Smooth muscle cell (in vitro differentiated cells): Measurements from ENCODE around the gene DDX18. TPM values are rescaled to one million over a fixed set of nuclear protein-coding genes. Genes with fewer than 3 reads are reported as not detected.

Source experiments
- DNase-seq: peaks from one replicate; lab custom pipeline; 2025; ENCODE audit not compliant: unreplicated experiment; lab: John Stamatoyannopoulos, UW
- H2AFZ ChIP-seq: fragments of 200-600 bp; sonication (generic); 2 replicates; pipeline ENCODE4 v1.6.0; 2016; ENCODE audit warnings: antibody characterized with exemption, low read depth, mild to moderate bottlenecking
- H3F3A ChIP-seq: fragments of 200-600 bp; sonication (generic); 2 replicates; pipeline ENCODE4 v1.6.0; 2017; ENCODE audit warnings: antibody characterized with exemption, low read depth
- H3K27ac ChIP-seq: fragments of 200-600 bp; sonication (generic); 2 replicates; pipeline ENCODE4 v1.5.1; 2016; ENCODE audit warnings: low read depth, mild to moderate bottlenecking
- H3K27me3 ChIP-seq: fragments of 200-600 bp; sonication (generic); 2 replicates; pipeline ENCODE4 v1.6.1; 2016; ENCODE audit warnings: low read depth, mild to moderate bottlenecking
- H3K36me3 ChIP-seq: fragments of 200-600 bp; sonication (generic); 2 replicates; pipeline ENCODE4 v1.5.1; 2016; ENCODE audit warnings: low read depth
- H3K4me1 ChIP-seq: fragments of 200-600 bp; sonication (generic); 2 replicates; pipeline ENCODE4 v1.5.1; 2016; ENCODE audit warnings: low read depth
- H3K4me2 ChIP-seq: fragments of 200-600 bp; sonication (generic); 2 replicates; pipeline ENCODE4 v1.6.0; 2016; ENCODE audit warnings: mild to moderate bottlenecking
- H3K4me3 ChIP-seq: fragments of 200-600 bp; sonication (generic); 2 replicates; pipeline ENCODE4 v1.5.1; 2016; ENCODE audit warnings: mild to moderate bottlenecking
- H3K79me2 ChIP-seq: fragments of 200-600 bp; sonication (generic); 2 replicates; pipeline ENCODE4 v1.6.0; 2016; ENCODE audit warnings: low read depth, mild to moderate bottlenecking
- H3K9ac ChIP-seq: fragments of 200-600 bp; sonication (generic); 2 replicates; pipeline ENCODE4 v1.6.0; 2016; ENCODE audit warnings: low read depth
- H3K9me3 ChIP-seq: fragments of 200-600 bp; sonication (generic); replicated peaks from 2 replicates; pipeline ENCODE4 v1.5.1; 2016; ENCODE audit warnings: low read depth
- H4K20me1 ChIP-seq: fragments of 200-600 bp; sonication (generic); 2 replicates; pipeline ENCODE4 v1.6.0; 2016; ENCODE audit warnings: low read depth
- CTCF ChIP-seq: fragments of 200-600 bp; sonication (generic); IDR thresholded peaks from 2 replicates; pipeline ENCODE4 v1.5.1; 2017; ENCODE audit warnings: borderline replicate concordance, mild to moderate bottlenecking, antibody characterized with exemption; ENCODE audit not compliant: insufficient read depth, poor library complexity, severe bottlenecking
- WGBS: methylation state at CpG from one replicate; pipeline ENCODE4 v1.1.7; 2016; ENCODE audit warnings: low lambda C conversion rate; 5-methylcytosine and 5-hydroxymethylcytosine counted together
- polyA plus RNA-seq: library from polyadenylated mRNA; unstranded; fragments of >200 nt; fragmentation: Nextera tagmentation; extraction: Ambion mirVana; gene quantifications from 2 replicates; pipeline ENCODE4 v1.2.1, GENCODE V29; 2016
- total RNA-seq: library from RNA; depleted of rRNA; stranded (reverse); fragments of >200 nt; gene quantifications from 2 replicates; pipeline ENCODE4 v1.2.3, GENCODE V29; 2014

Gene DDX18
- total and polyA plus RNA-seq, 2 experiments from 2014 or later = 25.8 to 55.9 TPM

- Histone ChIP-seq H3K27me3 (no peaks in the 10 kb centered on the region), H3K36me3 (peaks cover under 1% of the 10 kb centered on the region), H3K79me2 (peaks cover 25% of the 10 kb centered on the region), H4K20me1 (peaks cover 14% of the 10 kb centered on the region), H3K4me2 (no peak overlapping the region), H3F3A (no peaks in the 10 kb centered on the region), H3K4me1 (peaks cover 13% of the 10 kb centered on the region), H2AFZ (no peak overlapping the region), H3K9me3 (no peaks in the 10 kb centered on the region), H3K27ac (no peak overlapping the region), H3K4me3 (no peak overlapping the region), H3K9ac (no peak overlapping the region)
- no peak for TF ChIP-seq CTCF
- DNase-seq = no peak
- 64% methylated on average over 4 of the region's 4 CpGs for WGBS
These were observed 2.0 kb upstream of the DDX18 start for GRCh38 chr2:117812443-117812842.

- H3K9ac ChIP-seq = peak overlapping the region; percentile 89
- no peak for TF ChIP-seq CTCF
- peaks cover 13% of the 10 kb centered on the region for H3K4me1 ChIP-seq
These were observed 1.5 kb downstream of the DDX18 start for GRCh38 chr2:117815946-117816345.

GRCh38 chr2:117818921-117819320 lies 4.4 kb downstream of the DDX18 start:
- no peak for TF ChIP-seq CTCF
- Histone ChIP-seq H3K9me3 (no peaks in the 10 kb centered on the region), H3K4me3 (no peak overlapping the region), H3K27ac (no peak overlapping the region), H3K79me2 (peaks cover 25% of the 10 kb centered on the region), H3K9ac (no peak overlapping the region), H4K20me1 (peaks cover 20% of the 10 kb centered on the region), H3K4me1 (peaks cover 13% of the 10 kb centered on the region), H2AFZ (no peak overlapping the region), H3K4me2 (no peak overlapping the region), H3K36me3 (peaks cover 64% of the 10 kb centered on the region), H3F3A (no peaks in the 10 kb centered on the region), H3K27me3 (no peaks in the 10 kb centered on the region)
- 96% methylated on average over 3 of the region's 3 CpGs for WGBS
- no peak for DNase-seq

More at GRCh38 chr2:117815946-117816345, 1.5 kb downstream of the DDX18 start:
- H4K20me1 ChIP-seq = peaks cover 20% of the 10 kb centered on the region
- H2AFZ ChIP-seq = no peak overlapping the region
- peaks cover 25% of the 10 kb centered on the region for H3K79me2 ChIP-seq
- no peaks in the 10 kb centered on the region for H3F3A ChIP-seq
- DNase-seq = no peak
- H3K27ac ChIP-seq = no peak overlapping the region
- H3K9me3 ChIP-seq = no peaks in the 10 kb centered on the region
- H3K4me2 ChIP-seq = peak overlapping the region; percentile 99
- peak overlapping the region; percentile 82 for H3K4me3 ChIP-seq
- no peaks in the 10 kb centered on the region for H3K27me3 ChIP-seq
- H3K36me3 ChIP-seq = peaks cover 34% of the 10 kb centered on the region
- 96% methylated on average over 3 of the region's 3 CpGs for WGBS

GRCh38 chr2:117820444-117820843 lies 6.0 kb downstream of the DDX18 start:
- no peak overlapping the region for H2AFZ ChIP-seq
- peaks cover 10% of the 10 kb centered on the region for H3K4me1 ChIP-seq
- peaks cover 20% of the 10 kb centered on the region for H4K20me1 ChIP-seq
- H3K27me3 ChIP-seq = no peaks in the 10 kb centered on the region
- no peaks in the 10 kb centered on the region for H3K9me3 ChIP-seq
- H3K9ac ChIP-seq = no peak overlapping the region
- TF ChIP-seq CTCF = no peak
- no peaks in the 10 kb centered on the region for H3F3A ChIP-seq
- 95% methylated on average over 1 of the region's 1 CpG for WGBS
- peaks cover 78% of the 10 kb centered on the region for H3K36me3 ChIP-seq
- H3K79me2 ChIP-seq = peaks cover 17% of the 10 kb centered on the region
- H3K4me2 ChIP-seq = no peak overlapping the region
- no peak overlapping the region for H3K27ac ChIP-seq
- no peak overlapping the region for H3K4me3 ChIP-seq
- no peak for DNase-seq
